A549 (cell line): ENCODE results near the gene NLRP14. TPM values are rescaled to one million over a fixed set of nuclear protein-coding genes. Genes with fewer than 3 reads are reported as not detected.
A peak's percentile ranks its signal among the peaks of the same experiment; 100 is the strongest.

ENCODE experiments used
- ATAC-seq, 2 experiments: fragments of 200-7000 bp in 1 of 2; fragments of >200 bp in 1 of 2; cut with Nextera tagmentation in 1 of 2; cut with Tn5 transposase in 1 of 2; 3 replicates each; pipeline versions ENCODE4 v1.8.0 to v1.9.1; 2018 to 2020; ENCODE audit warnings: mild to moderate bottlenecking in 1 of 2, moderate library complexity in 1 of 2
- CTCF ChIA-PET: fragments of 300-600 bp; sonication (Branson Sonifier 250); formaldehyde crosslinking; extraction: SDS; loops from one replicate; lab custom pipeline; 2021; ENCODE audit warnings: antibody characterized with exemption, inconsistent platforms; lab: Yijun Ruan, JAX
- POLR2A ChIA-PET: fragments of 350-600 bp; formaldehyde crosslinking; extraction: SDS; loops from one replicate; lab custom pipeline; 2021; ENCODE audit warnings: antibody characterized with exemption, inconsistent platforms; lab: Yijun Ruan, JAX
- DNase-seq, 2 experiments: peaks; one replicate each; pipeline versions ENCODE4 v3.0.0 to v3.0.0-alpha.2; 2011 to 2016; ENCODE audit warnings: low read depth in 1 of 2, low spot score in 1 of 2
- FAIRE-seq: peaks from 2 replicates; lab custom pipeline; 2011; peaks lifted over from hg19 to GRCh38; lab: Jason Lieb, UNC
- H3K27ac ChIP-seq, 2 experiments: fragments of >200 bp; sonication (Bioruptor Twin); formaldehyde crosslinking; 3 replicates each; pipeline ENCODE4 v1.5.1; 2016 to 2017
- H3K4me1 ChIP-seq: fragments of >200 bp; sonication (Bioruptor Twin); formaldehyde crosslinking; 3 replicates; pipeline ENCODE4 v1.6.1; 2016
- H3K4me2 ChIP-seq: fragments of >200 bp; sonication (Bioruptor Twin); formaldehyde crosslinking; 3 replicates; pipeline ENCODE4 v1.6.1; 2016
- H3K4me3 ChIP-seq: fragments of >200 bp; sonication (Bioruptor Twin); formaldehyde crosslinking; 3 replicates; pipeline ENCODE4 v1.5.1; 2016
- H3K9me3 ChIP-seq: fragments of >200 bp; sonication (Bioruptor Twin); formaldehyde crosslinking; 3 replicates; pipeline ENCODE4 v1.6.1; 2016
- BCL3 ChIP-seq: fragments of >200 bp; sonication (Bioruptor Twin); formaldehyde crosslinking; IDR thresholded peaks from 3 replicates; pipeline ENCODE4 v1.6.1; 2016
- BHLHE40 ChIP-seq: IDR thresholded peaks from 2 replicates; pipeline ENCODE4 v1.6.1; 2012; ENCODE audit warnings: low read depth, low read length, inconsistent platforms
- CBX8 ChIP-seq: fragments of 200-600 bp; sonication (generic); IDR thresholded peaks from 2 replicates; pipeline ENCODE4 v1.6.1; 2016
- CHD4 ChIP-seq: fragments of 200-600 bp; sonication (generic); IDR thresholded peaks from 2 replicates; pipeline ENCODE4 v1.6.1; 2016; ENCODE audit warnings: antibody characterized with exemption, mild to moderate bottlenecking, borderline replicate concordance
- EP300 ChIP-seq, 2 experiments: fragments of >200 bp; sonication (Bioruptor Twin); formaldehyde crosslinking; IDR thresholded peaks; 2 replicates in 1 of 2; 3 replicates in 1 of 2; pipeline ENCODE4 v1.6.1; 2016 to 2017
- FOSL2 ChIP-seq, 2 experiments: fragments of 450-650 bp in 1 of 2; fragments of >200 bp in 1 of 2; sonication (Bioruptor Twin) in 1 of 2; formaldehyde crosslinking; IDR thresholded peaks; 2 replicates each; pipeline versions ENCODE4 v1.5.0 to v1.6.1; 2016 to 2020; ENCODE audit warnings: mild to moderate bottlenecking in 1 of 2, moderate library complexity in 1 of 2
- GATA3 ChIP-seq: IDR thresholded peaks from 2 replicates; pipeline ENCODE4 v1.6.1; 2012; ENCODE audit warnings: borderline replicate concordance
- HMGXB4 ChIP-seq: fragments of 250-450 bp; sonication (Bioruptor Pico); IDR thresholded peaks from 2 replicates; pipeline ENCODE4 v1.5.0; 2021; ENCODE audit warnings: mild to moderate bottlenecking, moderate library complexity, borderline replicate concordance
- HOXA7 ChIP-seq: fragments of 250-450 bp; sonication (Bioruptor Pico); IDR thresholded peaks from 2 replicates; pipeline ENCODE4 v1.5.0; 2020; ENCODE audit warnings: mild to moderate bottlenecking, moderate library complexity
- JUNB ChIP-seq: fragments of >200 bp; sonication (Bioruptor Twin); formaldehyde crosslinking; IDR thresholded peaks from 2 replicates; pipeline ENCODE4 v1.6.1; 2016
- KDM5A ChIP-seq: fragments of 200-600 bp; sonication (generic); IDR thresholded peaks from 2 replicates; pipeline ENCODE4 v1.6.1; 2016; ENCODE audit warnings: antibody characterized with exemption, mild to moderate bottlenecking
- MAFK ChIP-seq: fragments of 450-650 bp; IDR thresholded peaks from 2 replicates; pipeline ENCODE4 v1.6.1; 2014; ENCODE audit not compliant: partially characterized antibody
- MYC ChIP-seq: IDR thresholded peaks from 2 replicates; pipeline ENCODE4 v1.6.1; 2012; ENCODE audit warnings: mild to moderate bottlenecking, inconsistent platforms, low read length, improper control_type of control experiment, borderline replicate concordance
- NR3C1 ChIP-seq: fragments of >200 bp; sonication (Bioruptor Twin); formaldehyde crosslinking; IDR thresholded peaks from 3 replicates; pipeline ENCODE4 v1.6.1; 2017
- PBX3 ChIP-seq: IDR thresholded peaks from 2 replicates; pipeline ENCODE4 v1.6.1; 2012
- PHF8 ChIP-seq: fragments of 200-600 bp; sonication (generic); IDR thresholded peaks from 2 replicates; pipeline ENCODE4 v1.6.1; 2016; ENCODE audit warnings: low read depth, mild to moderate bottlenecking, antibody characterized with exemption, moderate library complexity, borderline replicate concordance
- RARB ChIP-seq: fragments of 250-450 bp; sonication (Bioruptor Pico); IDR thresholded peaks from 2 replicates; pipeline ENCODE4 v1.8.0; 2021; ENCODE audit warnings: mild to moderate bottlenecking, moderate library complexity
- RFX5 ChIP-seq: fragments of 450-650 bp; IDR thresholded peaks from 2 replicates; pipeline ENCODE4 v1.7.1; 2014; ENCODE audit warnings: antibody characterized with exemption, mild to moderate bottlenecking, moderate library complexity
- SMC3 ChIP-seq: fragments of >200 bp; sonication (Bioruptor Twin); formaldehyde crosslinking; IDR thresholded peaks from 3 replicates; pipeline ENCODE4 v1.6.1; 2018; ENCODE audit warnings: inconsistent platforms
- TFCP2L1 ChIP-seq: fragments of 250-450 bp; sonication (Bioruptor Pico); IDR thresholded peaks from 2 replicates; pipeline ENCODE4 v1.5.0; 2021; ENCODE audit warnings: mild to moderate bottlenecking
- USF2 ChIP-seq: fragments of 450-650 bp; IDR thresholded peaks from 2 replicates; pipeline ENCODE4 v1.6.1; 2014; ENCODE audit warnings: antibody characterized with exemption
- ZNF302 ChIP-seq: fragments of 250-450 bp; sonication (Bioruptor Pico); IDR thresholded peaks from 2 replicates; pipeline ENCODE4 v1.9.0; 2021; ENCODE audit warnings: inconsistent platforms, mild to moderate bottlenecking, moderate library complexity
- WGBS: methylation state at CpG from one replicate; pipeline ENCODE4 v1.1.6; 2017; ENCODE audit errors: missing lambda C conversion rate; 5-methylcytosine and 5-hydroxymethylcytosine counted together
- polyA plus RNA-seq, 4 experiments: library from polyadenylated mRNA; depleted of rRNA in 3 of 4; stranded (reverse); fragments of >200 nt; fragmentation: RNase III in 1 of 4; extraction: RNeasy Plus Mini Kit Qiagen cat#74134 plus additional on column Dnase treatment in 1 of 4; gene quantifications; 2 replicates in 3 of 4; 3 replicates in 1 of 4; pipeline ENCODE4 v1.2.3, GENCODE V29; 2011 to 2017
- TF ChIP-seq, protein P1 (sequence below): fragments of 150-350 bp; IDR thresholded peaks from 2 replicates; pipeline ENCODE4 v1.6.1; 2014; ENCODE audit warnings: low read depth, mild to moderate bottlenecking, low read length

Gene NLRP14
- polyA plus RNA-seq, 2 of the 4 experiments (the other 2 are of a cell fraction), result 0.04 TPM; not detected in 1

GRCh38 chr11:7004482-7004881 lies 15.8 kb upstream of the NLRP14 start:
- no peak for ATAC-seq
- CTCF ChIA-PET, result no interaction called here
- no peak overlapping the region for H3K4me2 ChIP-seq
- no peak for TF ChIP-seq USF2
- no peak for TF ChIP-seq MYC
- no peak for TF ChIP-seq CHD4
- TF ChIP-seq FOSL2 (IDR thresholded peaks at IDR 0.05), result no peak
- no peak for TF ChIP-seq FOSL2 (CRISPR knock-in tag; IDR thresholded peaks at IDR 0.05)
- TF ChIP-seq, all 56 proteins: peak for 0
- POLR2A ChIA-PET, result no interaction called here
- WGBS, result 23% methylated on average over 3 of the region's 3 CpGs
- Histone ChIP-seq H3K4me1 (no peaks in the 10 kb centered on the region), H3K9me3 (no peaks in the 10 kb centered on the region), H3K27ac (no peak overlapping the region), H3K4me3 (no peak overlapping the region)
- peak in 1 of 2 experiments; percentile 7 for DNase-seq
- FAIRE-seq, result no peak

DNA sequence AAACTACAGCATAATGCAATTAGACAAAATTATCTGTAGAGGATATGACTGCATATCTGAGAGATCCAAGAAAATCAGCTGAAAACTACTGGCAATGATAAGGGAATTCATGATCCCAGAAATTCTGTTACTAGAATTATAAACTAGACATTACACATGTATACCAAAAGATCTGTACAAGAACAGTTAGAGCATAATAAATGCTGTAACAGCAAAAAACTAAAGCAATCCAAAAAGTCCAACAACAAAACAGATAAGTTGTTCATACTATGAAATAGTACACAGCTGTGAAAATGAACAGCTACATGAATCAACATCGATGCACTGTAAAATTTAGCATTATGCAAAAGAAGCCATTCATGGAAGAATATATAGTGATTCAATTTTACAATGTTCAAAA lies 6.2 kb upstream of the NLRP14 start:
- H3K4me1 ChIP-seq, result no peaks in the 10 kb centered on the region
- no peak for DNase-seq
- H3K4me3 ChIP-seq, result no peak overlapping the region
- H3K27ac ChIP-seq, result no peak overlapping the region
- FAIRE-seq, result no peak
- POLR2A ChIA-PET, result no interaction called here
- no peak for TF ChIP-seq ZNF302 (CRISPR knock-in tag)
- TF ChIP-seq RARB (CRISPR knock-in tag), result no peak
- TF ChIP-seq EP300 (IDR thresholded peaks at IDR 0.05), result no peak
- TF ChIP-seq, protein P1, sequence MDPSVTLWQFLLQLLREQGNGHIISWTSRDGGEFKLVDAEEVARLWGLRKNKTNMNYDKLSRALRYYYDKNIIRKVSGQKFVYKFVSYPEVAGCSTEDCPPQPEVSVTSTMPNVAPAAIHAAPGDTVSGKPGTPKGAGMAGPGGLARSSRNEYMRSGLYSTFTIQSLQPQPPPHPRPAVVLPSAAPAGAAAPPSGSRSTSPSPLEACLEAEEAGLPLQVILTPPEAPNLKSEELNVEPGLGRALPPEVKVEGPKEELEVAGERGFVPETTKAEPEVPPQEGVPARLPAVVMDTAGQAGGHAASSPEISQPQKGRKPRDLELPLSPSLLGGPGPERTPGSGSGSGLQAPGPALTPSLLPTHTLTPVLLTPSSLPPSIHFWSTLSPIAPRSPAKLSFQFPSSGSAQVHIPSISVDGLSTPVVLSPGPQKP, result no peak
- peak; percentile 82 for TF ChIP-seq MAFK
- CTCF ChIA-PET, result no interaction called here
- H3K9me3 ChIP-seq, result no peaks in the 10 kb centered on the region
- WGBS, result 56% methylated on average over 1 of the region's 1 CpG
- H3K4me2 ChIP-seq, result no peak overlapping the region
- no peak for ATAC-seq

- no peak for FAIRE-seq
- WGBS, result 39% methylated on average over 1 of the region's 1 CpG
These were observed 4.3 kb upstream of the NLRP14 start for GRCh38 chr11:7016011-7016410.

More at GRCh38 chr11:7016011-7016410, 4.3 kb upstream of the NLRP14 start:
- no peak overlapping the region for H3K4me3 ChIP-seq
- CTCF ChIA-PET, result no interaction called here
- TF ChIP-seq NR3C1 (no peak), HOXA7 (CRISPR knock-in tag) (no peak), PBX3 (no peak), SMC3 (no peak), CBX8 (no peak), PHF8 (no peak), JUNB (no peak), TFCP2L1 (CRISPR knock-in tag) (no peak), RFX5 (no peak), MYC (no peak), BHLHE40 (no peak), GATA3 (no peak), CHD4 (no peak), BCL3 (no peak), KDM5A (no peak), HMGXB4 (CRISPR knock-in tag) (no peak)
- POLR2A ChIA-PET, result no interaction called here
- H3K4me2 ChIP-seq, result no peak overlapping the region
- no peaks in the 10 kb centered on the region for H3K9me3 ChIP-seq
- no peak overlapping the region for H3K27ac ChIP-seq
- DNase-seq (no peak), ATAC-seq (no peak)
- no peaks in the 10 kb centered on the region for H3K4me1 ChIP-seq
